Hematopoietic multipotent progenitor cell treated with erythropoietin and hydrocortisone succinate and interleukin-3 and kit ligand, for 6 days (in vitro differentiated cells): ENCODE data around the gene FALEC.

Experiments
- DNase-seq: peaks from one replicate; pipeline ENCODE4 v3.0.0-alpha.2; 2015

FALEC gene

GRCh38 chr1:150512846-150513245 is 2.7 kb upstream of the FALEC start:
- no peak for DNase-seq

DNA sequence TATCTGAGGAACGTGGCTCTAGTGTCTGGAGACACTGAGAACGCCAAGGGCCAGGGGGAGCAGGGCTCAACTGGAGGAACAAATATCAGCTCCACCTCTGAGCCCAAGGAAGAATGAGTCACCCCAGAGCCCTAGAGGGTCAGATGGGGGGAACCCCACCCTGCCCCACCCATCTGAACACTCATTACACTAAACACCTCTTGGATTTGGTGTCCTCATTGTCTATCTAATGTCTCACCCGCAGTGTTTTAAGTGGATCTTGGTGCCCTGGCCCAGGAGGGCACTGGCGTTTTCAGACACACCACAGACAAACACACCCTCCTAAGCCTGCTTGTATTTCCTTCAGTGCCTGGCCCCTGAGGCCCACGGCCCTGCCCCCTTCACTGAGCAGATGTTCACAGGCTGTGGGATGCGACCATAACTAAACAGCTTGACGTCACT is 2.2 kb upstream of the FALEC start:
- peak; percentile 74 for DNase-seq

DNA sequence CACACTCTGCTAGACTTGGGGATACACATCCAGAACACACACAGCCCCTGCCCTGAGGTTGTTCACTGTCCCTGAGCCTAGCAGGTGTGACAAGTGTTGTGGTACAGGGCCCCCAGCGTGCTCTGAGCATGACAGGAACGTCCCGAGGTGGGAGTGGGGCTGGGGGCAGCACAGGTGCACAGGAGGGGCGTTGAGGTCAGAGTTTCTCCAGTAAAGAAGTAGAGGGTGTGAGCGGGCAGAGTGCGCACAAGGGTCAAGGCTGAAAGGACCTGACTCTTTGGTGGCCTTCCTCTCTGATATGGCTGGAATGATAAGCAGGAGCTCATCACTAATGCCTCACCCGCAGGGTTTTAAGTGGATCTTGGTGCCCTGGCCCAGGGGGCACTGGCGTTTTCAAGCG is 1.3 kb upstream of the FALEC start:
- no peak for DNase-seq

- no peak for DNase-seq
Measured at GRCh38 chr1:150514913-150515327, 632 bp upstream of the FALEC start.

DNA sequence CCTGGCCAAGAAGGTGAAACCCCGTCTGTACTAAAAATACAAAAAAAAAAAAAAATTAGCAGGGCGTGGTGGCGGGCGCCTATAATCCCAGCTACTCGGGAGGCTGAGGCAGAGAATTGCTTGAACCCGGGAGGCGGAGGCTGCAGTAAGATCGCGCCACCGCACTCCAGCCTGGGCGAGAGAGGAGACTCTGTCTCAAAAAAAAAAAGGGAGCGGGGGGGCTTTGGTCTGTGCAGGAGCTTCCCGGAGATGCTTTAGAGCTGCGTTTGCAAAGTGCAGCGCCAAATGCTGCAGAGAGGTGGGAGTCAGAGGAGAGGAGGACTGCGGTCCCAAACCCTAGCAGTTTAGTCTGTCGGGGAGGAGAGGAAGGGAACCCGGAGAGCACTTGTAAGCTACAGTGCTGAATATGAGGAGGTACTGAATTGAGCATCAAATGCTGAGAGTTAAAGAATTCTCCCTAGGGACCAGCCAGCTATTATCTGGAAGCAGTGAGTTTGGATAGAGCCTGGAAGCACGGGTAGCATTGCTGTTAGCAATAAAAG is 569 bp downstream of the FALEC start:
- peak; percentile 44 for DNase-seq

- peak; percentile 53 for DNase-seq
Measured at GRCh38 chr1:150516616-150517015, 1.1 kb downstream of the FALEC start.

GRCh38 chr1:150521196-150521968 is 5.8 kb downstream of the FALEC start:
- no peak for DNase-seq

DNA sequence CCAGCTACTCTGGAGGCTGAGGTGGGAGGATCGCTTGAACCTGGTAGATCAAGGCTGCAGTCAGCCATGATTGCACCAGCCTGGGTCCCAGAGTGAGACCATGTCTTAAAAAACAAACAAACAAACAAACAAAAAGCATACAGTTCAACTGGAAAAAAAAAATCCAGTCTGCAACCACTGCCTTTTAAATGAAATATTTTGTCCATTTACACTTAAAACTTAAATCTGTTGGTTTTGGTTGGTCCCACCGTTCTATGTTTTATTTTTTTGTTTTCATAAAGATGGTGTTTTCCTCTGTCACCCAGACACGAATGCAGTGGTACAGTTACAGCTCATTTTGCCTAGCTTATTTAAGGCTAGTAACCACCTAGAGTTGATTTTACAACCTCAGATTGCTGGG is 9.8 kb downstream of the FALEC start:
- no peak for DNase-seq

GRCh38 chr1:150528196-150528595 is 12.6 kb downstream of the FALEC start:
- DNase-seq: no peak

- DNase-seq: peak; percentile 23
Measured at GRCh38 chr1:150529017-150529416, 13.5 kb downstream of the FALEC start.

- no peak for DNase-seq
Measured at GRCh38 chr1:150530491-150531159, 15.1 kb downstream of the FALEC start.

DNA sequence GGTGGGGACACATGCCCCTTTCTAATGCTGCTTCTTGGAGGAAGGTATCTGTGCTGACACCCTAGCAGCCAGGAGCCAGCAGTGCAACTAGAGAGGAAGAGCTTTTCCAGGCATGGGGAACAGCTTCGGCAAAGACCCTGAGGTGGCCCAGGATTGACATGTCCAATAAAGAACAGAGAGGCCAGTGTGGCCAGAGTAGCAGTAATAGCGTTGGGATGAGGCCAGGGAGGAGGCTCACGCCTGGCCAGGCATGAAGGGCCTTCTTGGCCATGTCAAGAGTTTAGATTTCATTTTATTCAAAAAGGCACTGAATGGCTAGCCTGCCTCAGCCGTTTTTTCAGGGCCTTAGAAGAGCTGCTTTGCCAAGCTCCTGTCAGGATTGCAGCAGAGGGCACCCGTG is 17.3 kb downstream of the FALEC start:
- DNase-seq: no peak

DNA sequence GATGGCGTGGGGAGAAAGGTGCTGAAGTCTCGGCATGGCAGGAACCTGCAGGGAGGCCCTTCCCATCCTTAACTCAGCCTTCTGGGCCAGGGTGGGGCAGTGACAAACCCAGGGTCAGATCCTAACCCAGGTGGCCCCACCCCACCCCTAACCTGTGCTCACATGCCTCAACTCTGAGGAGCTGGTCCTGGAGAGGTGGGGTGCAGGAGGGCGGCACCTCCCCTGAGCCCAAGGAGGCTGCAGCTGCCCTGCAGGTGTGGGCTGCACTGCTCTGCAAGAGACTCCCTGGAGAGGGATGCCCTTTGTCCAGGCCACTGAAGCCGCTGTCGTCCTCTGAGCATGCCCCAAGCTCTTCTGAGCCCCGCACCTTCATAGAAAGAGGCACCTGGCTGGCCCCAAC is 18.4 kb downstream of the FALEC start:
- DNase-seq: no peak

DNA sequence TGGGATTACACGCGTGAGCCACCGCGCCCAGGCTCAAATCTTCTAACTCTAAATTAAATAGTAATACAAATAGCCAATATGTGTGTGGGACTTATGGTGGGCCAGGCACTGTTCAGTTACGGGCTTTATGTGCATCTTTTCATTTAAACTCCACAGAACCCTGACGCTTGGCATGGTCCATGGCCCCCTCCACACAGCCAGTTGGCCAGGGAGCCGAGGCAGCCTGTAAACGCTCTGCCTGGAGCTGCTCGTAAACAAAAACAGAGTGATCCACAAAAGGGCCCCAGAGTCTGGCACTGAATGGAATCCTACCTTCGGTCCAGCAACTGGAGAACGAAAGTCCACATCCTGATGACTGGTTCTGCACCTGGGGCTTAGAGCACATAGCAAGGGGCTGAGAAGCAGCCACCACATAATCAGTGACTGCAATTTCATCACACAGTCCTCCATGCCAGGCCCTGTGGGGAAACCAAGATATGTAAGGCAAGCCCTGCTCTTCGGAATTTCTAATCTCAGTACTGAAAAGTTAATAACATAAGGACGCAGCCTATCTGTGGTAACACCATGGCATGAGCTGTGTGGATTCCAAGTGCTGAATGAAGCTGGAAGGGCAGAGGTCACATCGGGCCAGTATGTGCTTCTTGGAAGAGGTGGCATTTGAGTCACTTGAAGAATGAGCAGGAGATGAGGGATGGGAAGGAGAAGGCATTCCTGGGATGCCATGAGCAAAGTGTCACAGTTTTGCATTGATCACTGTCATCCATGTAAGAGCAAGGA is 20.1 kb downstream of the FALEC start:
- no peak for DNase-seq

- DNase-seq: no peak
Measured at GRCh38 chr1:150536836-150537731, 21.5 kb downstream of the FALEC start.

GRCh38 chr1:150537732-150538684 is 22.5 kb downstream of the FALEC start:
- no peak for DNase-seq

DNA sequence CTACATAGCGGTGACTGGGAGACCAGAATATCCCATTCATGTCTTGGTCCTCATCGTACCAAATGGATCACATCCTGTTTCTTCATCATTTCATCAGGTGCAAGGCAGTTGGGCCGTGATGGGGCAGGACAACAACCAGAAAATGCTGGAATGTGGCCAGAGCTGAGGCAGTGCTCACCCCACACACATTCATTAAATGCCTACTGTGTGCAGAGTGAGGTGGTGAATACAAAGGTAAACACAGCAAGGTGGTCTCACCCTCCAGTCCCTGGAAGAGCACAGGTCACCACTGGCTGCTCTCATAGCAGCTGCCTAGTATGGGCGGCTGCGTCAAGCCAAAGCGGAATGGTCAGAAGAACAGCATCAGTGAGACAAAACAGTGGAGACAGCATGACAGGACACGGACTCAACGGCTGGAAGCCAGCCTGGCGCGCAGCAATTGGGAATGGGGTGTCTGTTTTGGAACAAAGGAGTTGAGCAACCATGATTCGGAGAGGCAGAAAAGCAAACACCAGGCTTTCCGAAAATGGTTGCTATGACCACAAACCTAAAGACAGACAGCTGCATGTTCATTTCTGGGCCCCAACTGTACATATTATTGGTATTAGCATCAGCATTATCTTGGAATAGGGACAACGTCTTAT is 28.1 kb downstream of the FALEC start:
- DNase-seq: no peak

DNA sequence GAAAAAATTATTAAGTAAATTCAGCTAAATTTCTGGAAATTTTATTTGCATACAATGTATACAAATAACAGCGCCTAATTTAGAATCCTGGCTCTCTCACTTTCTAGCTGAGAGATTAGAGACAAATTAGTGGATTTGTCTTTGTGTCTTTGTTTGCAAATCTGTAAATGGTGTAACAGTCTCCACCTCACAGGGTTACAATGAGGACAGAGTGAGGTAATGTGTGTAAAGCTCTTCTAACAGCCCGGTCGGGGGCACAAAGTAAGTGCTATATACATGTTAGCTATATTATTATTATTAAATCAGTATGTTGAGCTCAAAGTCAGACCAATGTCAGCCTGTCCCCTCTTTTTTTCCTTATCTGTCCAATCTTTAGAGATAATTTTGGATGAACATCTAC is 28.7 kb downstream of the FALEC start:
- no peak for DNase-seq

- peak; percentile 71 for DNase-seq
Measured at GRCh38 chr1:150545486-150546032, 30.0 kb downstream of the FALEC start.

DNA sequence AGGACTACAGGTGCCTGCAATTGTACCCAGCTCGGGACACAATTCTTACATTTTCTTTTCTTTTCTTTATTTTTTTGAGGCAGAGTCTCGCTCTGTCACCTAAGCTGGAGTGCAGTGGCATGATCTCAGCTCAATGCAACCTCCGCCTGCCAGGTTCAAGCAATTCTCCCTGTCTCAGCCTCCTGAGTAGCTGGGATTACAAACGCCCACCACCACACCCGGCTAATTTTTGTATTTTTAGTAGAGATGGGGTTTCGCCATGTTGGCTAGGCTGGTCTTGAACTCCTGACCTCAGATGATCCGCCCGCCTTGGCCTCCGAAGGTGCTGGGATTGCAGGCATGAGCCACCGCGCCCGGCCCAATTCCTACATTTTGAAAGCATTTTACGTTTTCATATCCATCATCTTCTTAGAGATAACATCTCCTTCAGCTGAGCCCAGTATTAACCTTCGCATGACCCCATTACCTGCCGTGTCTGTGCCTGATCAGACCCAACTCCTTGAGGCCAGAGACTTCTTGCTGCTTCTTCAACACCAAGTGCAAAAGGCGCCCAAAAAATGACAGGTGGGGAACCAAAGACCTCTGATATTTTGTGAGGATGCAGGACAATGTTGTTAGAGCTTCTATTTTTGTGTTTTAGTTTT is 30.9 kb downstream of the FALEC start:
- DNase-seq: no peak
